ENCODE data around the gene VTCN1.
"Not testable (repeated sequence)": the region's sequence is repeated elsewhere in the genome, so short reads cannot be mapped to it uniquely, and the experiment has no call there.

The VTCN1 gene

DNA sequence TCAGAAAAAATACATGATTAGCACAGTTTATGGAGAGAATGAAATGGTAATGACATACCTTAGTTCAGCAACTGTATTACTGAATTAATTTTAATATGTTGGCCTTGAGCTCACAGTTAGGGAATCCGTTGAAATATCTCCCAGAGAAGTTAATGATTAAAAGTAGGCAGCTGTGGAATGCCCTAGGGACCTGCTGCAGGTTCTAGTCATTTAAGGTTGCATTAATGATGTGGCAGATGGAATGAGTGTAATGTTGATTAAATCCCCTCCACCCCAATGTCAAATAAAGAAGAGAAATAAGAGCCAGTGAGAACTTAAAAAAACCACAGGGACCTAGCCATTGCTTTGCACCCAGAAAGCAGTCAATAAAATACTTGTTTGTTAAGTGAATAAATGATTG is 48.8 kb downstream of the VTCN1 start:
- DNase-seq: no peak

DNA sequence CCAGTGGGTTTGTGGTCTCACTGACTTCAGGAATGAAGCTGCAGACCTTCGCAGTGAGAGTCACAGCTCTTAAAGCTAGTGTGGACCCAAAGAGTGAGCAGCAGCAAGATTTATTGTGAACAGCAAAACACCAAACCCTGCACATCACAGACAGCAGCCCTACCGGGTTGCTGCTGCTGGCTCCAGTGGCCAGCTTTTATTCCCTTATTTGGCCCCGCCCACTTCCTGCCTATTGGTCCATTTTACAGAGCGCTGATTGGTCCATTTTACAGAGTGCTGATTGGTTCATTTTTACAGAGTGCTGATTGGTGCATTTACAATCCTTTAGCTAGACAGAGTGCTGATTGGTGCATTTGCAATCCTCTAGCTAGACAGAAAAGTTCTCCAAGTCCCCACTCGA is 59.4 kb downstream of the VTCN1 start:
- not testable (repeated sequence) for DNase-seq

DNA sequence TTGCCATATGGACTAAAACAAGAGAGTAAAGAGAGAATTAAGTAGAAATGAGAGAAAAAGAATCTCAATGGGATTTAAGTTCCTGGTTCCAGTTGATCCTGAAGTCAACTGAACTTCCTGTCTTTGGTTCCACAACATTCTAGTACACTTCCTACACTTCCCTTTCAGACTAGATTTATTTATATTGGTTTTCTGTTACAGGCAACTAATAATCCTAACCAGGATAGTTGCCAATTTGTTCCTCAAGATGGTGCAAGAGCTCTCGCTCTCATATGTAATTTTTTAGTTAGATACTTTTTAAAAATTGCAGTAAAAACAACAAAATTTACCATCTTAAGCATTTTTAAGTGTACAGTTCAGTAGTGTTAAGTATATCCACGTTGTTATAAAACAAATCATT is 60.4 kb downstream of the VTCN1 start:
- DNase-seq: no peak

DNA sequence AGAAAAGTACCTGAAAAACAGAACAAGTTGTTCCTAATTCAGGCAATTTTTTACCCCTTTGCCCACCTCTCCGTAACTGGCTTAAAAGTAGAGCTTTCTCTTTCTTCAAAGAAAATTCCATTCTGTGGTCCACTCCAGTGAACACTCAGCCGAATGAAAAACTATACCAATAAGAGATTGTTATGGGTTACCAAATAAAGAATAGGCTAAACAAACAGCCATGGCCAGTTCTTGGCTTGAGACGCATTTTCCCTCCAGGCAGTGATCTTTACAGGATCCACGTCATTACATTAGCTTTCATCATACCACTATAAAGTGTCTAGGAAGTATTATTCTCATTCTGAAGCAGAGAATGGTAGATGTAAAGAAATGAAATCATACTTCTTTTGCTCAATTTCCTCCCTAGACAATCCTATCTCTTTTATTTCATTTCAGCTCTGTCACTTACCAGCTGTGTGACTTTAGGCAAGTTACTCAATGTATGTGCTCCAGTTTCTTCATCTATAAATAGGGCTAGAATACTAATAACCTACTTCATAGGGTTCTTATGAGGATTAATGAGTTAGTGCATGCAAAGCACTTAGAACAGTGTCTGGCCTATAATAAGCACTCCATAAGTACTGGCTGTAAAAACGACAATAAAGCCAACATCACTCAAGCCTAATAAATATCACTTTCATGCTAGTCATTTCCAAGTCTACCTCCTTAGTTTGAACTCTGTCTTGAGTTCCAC is 62.7 kb downstream of the VTCN1 start:
- DNase-seq: no peak

DNA sequence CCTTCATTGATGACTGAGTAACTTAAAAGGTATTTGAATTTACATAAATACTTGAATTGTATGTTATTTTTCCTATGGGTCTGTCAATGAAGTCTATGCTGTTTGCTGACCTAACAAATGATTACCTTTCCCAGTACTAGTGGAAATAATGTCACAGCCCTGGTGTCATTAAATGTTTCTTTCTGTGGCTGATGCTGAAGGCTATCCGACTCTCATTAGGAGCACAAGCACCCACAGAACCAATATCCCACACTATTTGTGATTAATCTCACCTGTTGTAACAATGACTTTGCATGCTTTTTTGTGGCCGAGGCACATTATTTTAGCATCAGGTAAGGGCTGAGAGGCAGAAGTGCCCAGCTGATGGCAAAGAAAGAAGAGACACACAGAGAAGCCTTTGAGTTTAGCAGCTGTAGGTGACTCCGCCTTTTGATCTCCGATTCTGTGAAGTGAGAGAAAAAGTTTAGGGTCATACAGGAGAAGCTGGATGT is 63.3 kb downstream of the VTCN1 start:
- peak; percentile 44 for DNase-seq

DNA sequence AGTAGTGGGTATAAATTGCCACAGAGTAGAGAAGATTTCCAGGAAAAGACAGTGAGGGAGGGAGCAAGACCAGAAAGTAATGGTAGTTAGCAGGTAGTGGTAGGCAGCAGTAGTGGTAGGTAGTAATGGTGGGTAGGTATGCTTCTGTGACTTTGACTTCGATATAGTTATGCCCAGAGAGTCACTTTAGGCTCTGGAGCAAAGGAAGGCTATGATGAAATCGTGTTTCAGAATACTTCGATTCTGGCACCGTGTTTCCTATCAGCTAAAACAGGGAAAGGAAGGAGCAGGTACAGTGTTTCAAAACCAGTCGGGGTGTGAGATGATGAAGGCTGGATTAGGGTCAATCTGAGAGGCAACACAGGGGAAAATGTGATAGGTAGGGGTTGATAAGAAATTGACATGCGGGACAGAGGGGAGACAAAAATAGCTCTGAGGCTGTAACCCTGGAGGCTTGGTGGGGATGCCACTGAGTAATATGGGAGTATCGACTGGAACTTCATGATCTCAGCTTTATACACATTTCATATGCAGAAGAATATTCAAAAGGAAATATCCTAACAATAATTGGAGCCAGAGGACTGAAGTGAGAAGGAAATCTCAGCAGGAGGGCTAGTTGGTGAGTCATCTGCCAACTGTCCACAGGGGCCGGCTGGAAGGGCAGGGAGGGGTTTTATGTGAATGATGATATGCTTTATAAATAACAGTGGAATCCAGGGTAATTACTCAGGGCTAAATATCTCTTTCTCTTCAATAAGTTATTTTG is 64.0 kb downstream of the VTCN1 start:
- peak; percentile 88 for DNase-seq

DNA sequence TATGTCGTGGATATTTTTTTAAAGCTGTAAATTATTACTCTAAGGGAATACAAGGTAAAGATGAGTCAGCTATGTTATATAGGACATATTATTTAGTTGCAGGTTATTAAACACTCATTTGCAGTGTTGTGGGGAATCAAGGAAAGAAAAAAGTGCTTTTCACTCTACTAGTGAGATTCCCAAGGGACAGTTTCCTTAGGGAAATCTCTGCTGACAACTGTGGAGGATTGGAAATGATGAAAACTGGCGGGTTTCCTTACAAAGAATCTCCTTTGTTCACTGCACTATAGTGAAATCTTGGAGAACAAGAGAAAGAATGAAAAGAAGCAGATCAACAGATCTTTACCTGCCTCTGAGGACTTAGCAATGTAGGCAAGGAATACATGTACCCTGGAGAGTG is 64.7 kb downstream of the VTCN1 start:
- no peak for DNase-seq

DNA sequence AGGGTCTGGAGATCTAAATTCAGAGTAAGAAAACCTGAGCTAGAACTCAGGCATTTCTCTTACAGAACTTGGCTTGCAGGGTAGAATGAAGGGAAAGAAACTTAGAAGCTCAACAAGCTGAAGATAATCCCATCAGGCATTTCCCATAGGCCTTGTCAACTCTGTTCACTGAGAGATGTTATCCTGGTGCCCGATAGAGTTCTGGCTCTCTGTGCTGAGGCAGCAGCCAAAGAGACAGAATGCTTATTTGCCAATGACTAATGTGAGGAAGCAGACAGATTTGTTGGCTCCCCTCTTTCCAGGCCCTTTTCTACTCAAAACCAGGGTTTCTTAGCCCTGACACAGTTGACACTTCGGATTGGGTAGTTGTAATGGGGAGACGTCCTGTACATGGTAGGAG is 66.9 kb downstream of the VTCN1 start:
- DNase-seq: no peak

DNA sequence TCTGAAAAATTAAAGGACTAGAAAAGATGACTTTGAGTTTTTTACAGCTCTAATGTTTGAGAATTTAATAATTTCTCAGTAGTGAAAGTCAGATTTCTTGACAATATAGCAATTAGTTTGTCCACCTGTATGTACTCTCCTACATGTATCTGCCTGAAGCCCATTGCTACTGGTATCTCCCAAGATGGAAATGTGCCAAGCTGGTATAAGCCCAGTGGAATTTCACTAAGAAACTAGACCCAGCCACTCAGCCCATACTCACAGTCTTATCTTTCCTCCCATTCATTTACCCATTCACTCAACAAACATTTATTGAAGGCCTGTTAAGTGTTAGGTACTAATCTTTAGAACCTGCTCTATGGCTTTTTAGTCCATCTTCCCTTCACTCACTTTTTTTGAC is 67.6 kb downstream of the VTCN1 start:
- DNase-seq: no peak

DNA sequence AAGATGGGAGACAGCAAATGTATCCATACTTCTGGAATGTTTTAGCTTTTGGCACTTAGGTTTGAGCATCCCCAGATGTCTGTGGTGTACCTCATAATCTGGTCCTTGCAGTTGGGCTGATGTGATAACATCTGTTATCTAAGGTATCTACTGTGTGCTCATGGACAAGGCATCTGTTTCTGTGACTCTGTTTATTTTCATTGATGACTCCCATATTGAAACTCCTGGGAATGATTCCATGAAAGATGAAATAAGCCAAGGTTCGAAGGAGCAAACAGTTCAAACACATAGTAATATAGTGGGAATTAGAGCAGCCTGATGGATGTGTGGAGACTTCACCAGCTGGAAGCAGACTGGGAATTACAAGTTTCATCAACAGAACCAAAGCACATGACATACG is 68.5 kb downstream of the VTCN1 start:
- DNase-seq: no peak

DNA sequence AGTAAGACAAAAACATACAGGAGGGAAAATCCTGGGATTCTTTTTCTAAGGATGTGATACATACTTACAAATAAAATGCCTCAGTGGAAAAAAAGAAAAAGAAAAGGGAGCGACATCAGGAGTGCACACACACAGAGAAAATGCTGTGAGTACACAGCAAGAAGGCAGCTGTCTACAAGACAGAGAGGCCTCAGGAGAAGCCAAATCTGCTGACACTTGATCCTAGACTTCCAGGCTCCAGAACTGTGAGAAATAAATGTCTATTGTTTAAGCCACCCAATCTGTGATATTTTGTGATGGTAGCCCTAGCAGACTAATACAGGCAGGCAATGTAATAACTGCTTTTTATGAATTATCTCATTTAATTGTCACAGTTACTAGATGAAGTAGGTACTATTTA is 72.2 kb downstream of the VTCN1 start:
- DNase-seq: peak; percentile 16

DNA sequence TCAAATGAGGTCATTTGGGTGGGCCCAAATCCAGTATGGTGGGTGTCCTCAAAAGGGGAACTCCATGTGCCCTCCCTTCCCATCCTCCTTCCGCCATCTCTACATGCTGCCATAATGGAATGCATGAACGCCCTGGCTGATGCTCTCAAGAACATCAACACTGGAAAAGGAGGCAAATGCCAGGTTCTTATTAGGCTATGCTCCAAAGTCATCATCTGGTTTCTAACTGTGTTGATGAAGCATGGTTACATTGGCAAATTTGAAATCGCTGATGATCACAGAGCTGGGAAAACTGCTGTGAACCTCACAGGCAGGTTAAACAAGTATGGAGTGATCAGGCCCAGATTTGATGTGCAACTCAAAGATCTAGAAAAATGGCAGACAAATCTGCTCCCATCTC is 72.6 kb downstream of the VTCN1 start:
- DNase-seq: peak; percentile 28

DNA sequence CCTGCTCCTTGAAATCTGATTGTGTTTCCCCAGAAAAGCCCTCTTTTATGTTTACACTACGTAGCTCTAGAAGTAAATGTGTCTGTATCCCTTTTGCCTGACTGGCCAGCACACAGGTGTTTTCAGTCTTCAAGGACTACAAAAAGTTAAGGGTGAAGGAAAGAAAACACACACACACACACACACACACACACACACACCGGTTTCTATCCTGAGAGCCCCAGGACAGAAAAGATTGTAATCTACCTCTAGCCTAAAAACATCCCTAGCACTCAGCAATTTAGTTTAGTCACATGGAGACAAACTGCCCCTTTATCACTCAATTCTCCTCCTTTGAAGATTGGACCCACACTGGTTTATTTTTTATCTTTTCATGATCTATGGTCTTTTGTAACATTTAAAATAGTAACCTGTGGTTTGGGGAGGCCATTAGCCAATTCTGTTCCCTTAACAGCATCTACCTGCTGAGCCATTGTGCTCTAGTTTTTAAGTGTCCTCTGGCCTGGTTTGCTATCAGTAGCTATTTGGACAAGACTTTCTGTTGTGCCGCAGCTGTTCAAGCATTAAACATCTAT is 73.4 kb downstream of the VTCN1 start:
- DNase-seq: peak; percentile 81

DNA sequence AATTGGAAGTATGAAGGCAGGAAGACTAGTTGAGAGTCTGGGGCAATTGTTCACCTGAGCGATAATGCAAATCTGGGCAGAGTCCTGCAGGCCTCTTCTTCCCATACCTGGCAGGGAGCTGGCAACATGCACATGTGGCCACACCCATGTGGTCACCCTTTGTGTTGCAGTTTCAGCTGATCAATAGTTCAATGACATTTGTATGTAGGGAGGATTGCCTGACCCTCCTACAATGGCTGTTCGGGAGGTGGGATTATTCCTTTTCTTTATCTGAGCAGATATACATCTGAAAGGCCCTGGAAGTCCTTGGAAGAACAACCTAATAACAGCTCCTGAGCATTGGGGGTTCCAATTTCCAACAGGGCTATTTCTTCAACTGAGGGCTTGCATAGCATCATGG is 74.0 kb downstream of the VTCN1 start:
- DNase-seq: peak; percentile 39

DNA sequence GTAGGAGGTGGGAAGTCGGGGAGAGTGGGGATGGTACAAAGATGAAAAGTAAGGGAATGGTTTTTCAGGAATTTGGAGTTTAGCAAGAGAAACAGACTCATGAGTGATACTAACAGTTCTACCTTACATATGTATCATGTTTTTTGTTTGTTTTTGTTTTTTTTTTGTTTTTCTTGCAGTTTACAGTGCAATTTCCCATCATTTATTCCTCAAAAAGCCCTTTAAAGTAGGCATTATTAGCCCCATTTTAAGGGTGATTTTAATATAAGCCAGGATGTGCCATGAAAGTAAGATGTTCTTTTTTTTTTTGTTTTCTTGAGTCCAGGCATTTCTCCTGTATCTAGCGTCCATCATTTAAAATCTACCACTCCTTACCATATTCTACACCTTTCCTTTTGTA is 75.4 kb downstream of the VTCN1 start:
- no peak for DNase-seq

DNA sequence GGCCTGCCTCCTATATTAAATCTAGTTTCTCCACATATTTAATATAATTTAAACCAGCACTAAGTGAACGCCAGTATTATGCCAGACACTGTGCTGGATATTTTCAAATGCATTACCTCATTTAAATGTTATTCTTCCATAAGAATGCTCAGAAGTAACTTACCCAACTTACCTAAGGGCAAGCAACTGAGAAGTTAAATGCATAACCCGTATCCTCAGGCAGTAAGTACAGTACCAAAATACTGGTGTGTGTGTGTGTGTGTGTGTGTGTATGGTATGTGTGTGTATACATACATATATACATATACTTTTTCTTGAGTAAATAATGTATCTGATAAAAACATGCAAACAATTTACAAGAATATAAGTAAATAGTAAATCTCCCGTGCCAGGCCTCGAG is 80.2 kb downstream of the VTCN1 start:
- no peak for DNase-seq

DNA sequence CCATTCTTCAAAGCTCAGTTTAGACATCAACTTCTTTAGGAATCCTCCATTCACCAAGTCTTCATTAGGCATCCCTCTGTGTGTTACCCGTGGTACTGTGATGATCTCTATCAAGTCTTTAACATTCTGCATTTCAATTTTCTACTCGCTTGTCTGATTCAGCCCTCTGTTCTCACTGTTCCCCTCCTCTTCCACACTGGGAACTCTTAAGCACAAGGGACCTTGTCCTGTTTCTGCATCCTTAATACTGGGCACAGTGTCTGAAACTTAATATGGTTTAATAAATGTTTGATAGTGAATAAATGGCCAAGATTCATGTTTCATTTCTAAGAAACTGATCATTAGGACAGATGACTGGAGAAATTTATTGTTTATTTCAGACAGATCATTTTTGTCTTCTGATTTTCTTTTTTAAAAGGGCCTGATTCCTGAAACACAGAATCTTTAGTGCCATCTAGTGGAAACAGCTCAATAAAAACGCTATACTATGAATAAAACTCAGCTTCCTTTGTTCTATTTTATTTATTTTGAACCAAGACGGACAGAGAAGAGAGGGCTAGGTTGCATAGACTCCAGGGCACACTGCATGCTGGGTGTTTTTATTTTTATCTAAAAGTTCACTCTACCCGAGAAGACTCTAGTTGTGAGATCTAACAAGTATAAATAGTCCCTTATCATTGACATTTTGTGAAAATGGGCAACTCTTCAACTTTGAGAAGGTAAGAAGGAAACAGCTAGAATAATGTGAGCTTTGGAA is 82.2 kb downstream of the VTCN1 start:
- peak; percentile 45 for DNase-seq

DNA sequence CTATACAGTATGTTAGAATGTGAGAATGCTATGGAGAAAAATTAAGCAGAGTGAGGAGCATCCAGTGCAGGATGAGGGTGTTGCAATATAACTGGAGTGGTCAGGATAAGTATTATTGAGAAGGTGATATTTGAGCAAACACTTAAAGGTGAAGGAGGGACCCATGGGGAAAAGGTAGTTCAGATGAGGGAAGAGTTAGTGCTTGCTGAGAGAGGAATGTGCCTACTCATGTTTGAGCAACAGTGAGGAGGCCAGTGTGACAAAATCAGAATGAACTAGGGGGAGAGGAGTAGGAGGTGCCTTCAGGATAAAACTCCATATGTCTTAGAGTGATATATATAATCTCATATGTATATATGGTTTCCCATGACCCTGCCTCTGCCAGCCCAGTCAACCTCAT is 82.9 kb downstream of the VTCN1 start:
- DNase-seq: no peak

DNA sequence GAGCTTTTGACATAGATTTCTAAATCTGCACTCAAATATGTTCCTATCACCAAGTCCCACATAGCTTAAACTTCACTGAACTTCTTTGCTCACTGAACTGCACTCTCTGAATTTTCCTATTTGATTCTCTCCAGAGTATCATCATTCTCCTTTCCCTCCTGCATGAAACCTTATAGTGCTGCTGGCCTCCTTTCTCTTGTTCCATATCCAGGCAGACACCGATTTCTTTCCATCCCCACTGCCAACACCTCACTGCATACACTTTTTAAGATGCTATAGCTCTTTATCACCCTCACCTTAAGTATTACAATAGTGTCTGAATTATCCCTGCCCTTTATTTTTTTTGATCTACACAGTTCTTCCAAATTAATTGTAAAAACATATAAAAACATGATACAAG is 86.1 kb downstream of the VTCN1 start:
- no peak for DNase-seq

DNA sequence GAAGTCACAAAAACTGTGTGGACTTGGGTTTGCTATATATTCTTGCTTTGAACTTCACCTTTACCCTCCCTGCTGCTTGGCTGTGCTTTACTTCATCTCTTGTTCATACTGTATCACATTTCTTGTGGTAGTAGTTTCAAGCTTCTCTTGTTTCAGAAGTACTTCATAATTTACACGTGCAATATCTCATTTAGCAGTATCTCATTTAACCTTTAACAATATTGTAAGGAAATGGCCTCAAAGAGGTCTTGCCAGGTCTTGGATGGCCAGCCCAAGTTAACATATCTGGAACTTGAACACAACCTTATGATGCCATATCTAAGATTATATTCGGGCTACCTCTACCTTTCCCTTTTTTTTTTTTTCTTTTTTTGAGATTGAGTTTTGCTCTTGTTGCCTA is 87.5 kb downstream of the VTCN1 start:
- no peak for DNase-seq

DNA sequence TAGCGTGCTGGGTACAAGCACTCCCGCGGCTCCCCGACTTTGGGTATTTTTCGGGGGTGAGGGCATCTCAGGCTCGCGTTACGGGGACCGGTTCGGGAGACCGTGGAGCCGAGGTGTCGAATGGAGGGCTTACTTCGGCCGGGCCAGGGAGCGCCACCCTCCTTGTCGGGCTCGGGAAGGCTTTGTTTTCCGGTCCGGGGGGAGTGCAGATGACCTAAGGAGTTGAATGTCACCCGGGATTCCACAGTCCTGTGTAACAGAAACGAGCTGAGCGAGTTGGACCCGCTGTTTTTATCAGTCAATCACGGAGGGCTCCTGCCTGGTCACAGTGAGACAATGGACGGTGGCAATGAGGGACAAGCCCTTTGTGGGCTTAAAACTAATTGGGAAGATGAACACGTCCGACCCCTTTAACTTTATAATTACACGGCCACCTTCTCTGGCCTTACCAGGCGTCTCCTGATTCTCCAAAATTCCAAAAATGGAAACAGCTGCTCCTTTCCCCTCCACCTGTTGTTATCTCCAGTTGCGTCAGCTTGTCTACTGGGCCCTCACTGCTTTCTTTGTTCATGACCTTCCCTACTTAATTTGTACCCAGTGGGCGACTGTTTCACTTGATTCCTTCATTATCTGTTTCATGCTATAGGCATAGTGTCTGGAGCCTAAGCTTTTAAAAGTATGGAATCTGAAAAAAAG is 88.2 kb downstream of the VTCN1 start:
- peak; percentile 75 for DNase-seq

DNA sequence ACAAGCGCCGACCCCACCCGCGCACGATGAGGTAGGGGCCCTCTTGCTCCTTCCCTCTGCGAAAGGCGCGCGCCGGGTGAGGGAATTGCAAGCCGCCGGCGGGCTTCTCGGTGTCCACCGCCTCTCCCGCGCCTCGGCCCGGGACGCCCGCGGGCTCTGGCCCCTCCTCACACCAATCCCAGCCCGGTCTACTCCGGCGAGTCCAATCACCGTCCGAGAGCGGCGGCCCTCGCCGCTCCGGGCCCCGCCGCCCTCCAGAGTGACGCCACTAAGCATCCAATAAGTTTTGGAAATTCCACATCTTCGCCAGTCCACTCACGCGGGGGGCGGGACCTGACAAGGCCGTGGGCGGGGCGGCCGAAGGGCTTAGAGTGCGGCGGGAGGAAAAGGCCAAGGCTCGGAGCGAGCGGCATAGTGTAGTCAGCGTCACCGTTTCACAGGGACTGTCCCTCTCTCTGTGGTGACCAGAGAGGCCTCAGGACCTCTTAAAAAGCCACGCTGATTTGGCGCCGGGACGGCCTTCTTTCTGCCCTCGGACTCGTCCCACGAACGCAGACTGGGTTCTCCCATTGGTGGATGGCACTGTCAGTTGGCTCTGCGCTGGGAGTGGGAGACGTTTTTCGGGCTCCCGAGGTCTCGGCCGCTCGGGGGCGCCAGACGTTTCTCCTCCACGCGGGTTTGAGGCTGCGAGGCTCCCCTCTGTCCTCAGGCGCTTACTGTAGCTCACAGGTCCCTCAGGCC is 89.0 kb downstream of the VTCN1 start, which contains the start of gene TRIM45:
TRIM45 (minus strand) TSS at position 161 of the 741 bp plus-strand sequence. CDS start 548 bp downstream, outside the sequence.
- peak; percentile 96 for DNase-seq

Data from NCI-H146 (cell line).